Forelimb muscle (tissue), 1 donor: Measurements from ENCODE around the gene PSEN2. TPM values are rescaled to one million over a fixed set of nuclear protein-coding genes. Genes with fewer than 3 reads are reported as not detected.

Experiments
- polyA plus RNA-seq: library from polyadenylated mRNA; unstranded; fragments of 120-200 nt; gene quantifications from one replicate; pipeline ENCODE4 v1.2.1, GENCODE V29; 2013; ENCODE audit not compliant: insufficient read length

The PSEN2 gene
- polyA plus RNA-seq, 1 donor = 122 TPM

Other genes starting within 250 kb of the PSEN2 start
- gene ITPKB, start 131.3 kb upstream of the PSEN2 start, polyA plus RNA-seq = 18.9 TPM
- gene COQ8A, start 69.7 kb downstream of the PSEN2 start, polyA plus RNA-seq = 78.1 TPM